Loucy (cell line): ENCODE measurements around the gene MMEL1.

Experiments used
- CTCF ChIP-seq: fragments of 200-600 bp; sonication (generic); conservative IDR thresholded peaks from 2 replicates; pipeline ENCODE4 v1.5.1; 2014; ENCODE audit warnings: mild to moderate bottlenecking, antibody characterized with exemption, low read length
- EZH2phosphoT487 ChIP-seq: fragments of 200-600 bp; IDR thresholded peaks from 2 replicates; pipeline ENCODE4 v1.6.1; 2018; ENCODE audit warnings: antibody characterized with exemption, mild to moderate bottlenecking, moderate library complexity, borderline replicate concordance

GRCh38 chr1:2561446-2561845, 71.4 kb downstream of the MMEL1 start:
- TF ChIP-seq CTCF (no peak), EZH2phosphoT487 (no peak)
